Loucy (cell line): Measurements from ENCODE around the gene SDCBP2.

Experiments
- H2AFZ ChIP-seq: fragments of 200-600 bp; sonication (generic); 2 replicates; pipeline ENCODE4 v1.6.0; 2016; ENCODE audit warnings: antibody characterized with exemption, mild to moderate bottlenecking, low read length, moderate library complexity
- H3F3A ChIP-seq: fragments of 200-600 bp; 2 replicates; pipeline ENCODE4 v1.6.0; 2016; ENCODE audit warnings: antibody characterized with exemption, low read depth, mild to moderate bottlenecking
- H3K27me3 ChIP-seq: fragments of 200-600 bp; sonication (generic); 2 replicates; pipeline ENCODE4 v1.6.1; 2014; ENCODE audit warnings: low read length, mild to moderate bottlenecking; ENCODE audit not compliant: insufficient read depth, poor library complexity, severe bottlenecking
- H3K36me3 ChIP-seq: fragments of 200-600 bp; sonication (generic); 2 replicates; pipeline ENCODE4 v1.6.1; 2016; ENCODE audit warnings: low read length; ENCODE audit not compliant: insufficient read depth
- H3K4me1 ChIP-seq: fragments of 200-600 bp; sonication (generic); 2 replicates; pipeline ENCODE4 v1.5.1; 2014; ENCODE audit warnings: low read length, mild to moderate bottlenecking; ENCODE audit not compliant: insufficient read depth, poor library complexity, severe bottlenecking
- H3K4me2 ChIP-seq: fragments of 200-600 bp; sonication (generic); 2 replicates; pipeline ENCODE4 v1.6.0; 2014; ENCODE audit warnings: antibody characterized with exemption, low read length, low read depth, mild to moderate bottlenecking; ENCODE audit not compliant: poor library complexity, severe bottlenecking
- H3K4me3 ChIP-seq: fragments of 200-600 bp; sonication (generic); 2 replicates; pipeline ENCODE4 v1.5.1; 2014; ENCODE audit warnings: low read length, mild to moderate bottlenecking, mixed read lengths; ENCODE audit not compliant: poor library complexity, severe bottlenecking
- H3K79me2 ChIP-seq: fragments of 200-600 bp; sonication (generic); 2 replicates; pipeline ENCODE4 v1.6.1; 2014; ENCODE audit warnings: low read length; ENCODE audit not compliant: insufficient read depth
- H3K9ac ChIP-seq: fragments of 200-600 bp; sonication (generic); 2 replicates; pipeline ENCODE4 v1.6.0; 2014; ENCODE audit warnings: mild to moderate bottlenecking, low read depth, low read length, moderate library complexity; ENCODE audit not compliant: poor library complexity, severe bottlenecking
- H3K9me2 ChIP-seq: fragments of 200-600 bp; sonication (generic); replicated peaks from 2 replicates; pipeline ENCODE4 v1.6.1; 2016; ENCODE audit warnings: low read depth, low read length, mixed read lengths
- H3K9me3 ChIP-seq: fragments of 200-600 bp; sonication (generic); 2 replicates; pipeline ENCODE4 v1.6.1; 2014; ENCODE audit warnings: mild to moderate bottlenecking, antibody characterized with exemption, low read length, low read depth; ENCODE audit not compliant: insufficient read depth
- H4K20me1 ChIP-seq: fragments of 200-600 bp; sonication (generic); 2 replicates; pipeline ENCODE4 v1.6.0; 2014; ENCODE audit warnings: antibody characterized with exemption, low read length, mild to moderate bottlenecking; ENCODE audit not compliant: insufficient read depth, poor library complexity, severe bottlenecking
- CTCF ChIP-seq: fragments of 200-600 bp; sonication (generic); conservative IDR thresholded peaks from 2 replicates; pipeline ENCODE4 v1.5.1; 2014; ENCODE audit warnings: mild to moderate bottlenecking, antibody characterized with exemption, low read length
- EZH2phosphoT487 ChIP-seq: fragments of 200-600 bp; IDR thresholded peaks from 2 replicates; pipeline ENCODE4 v1.6.1; 2018; ENCODE audit warnings: antibody characterized with exemption, mild to moderate bottlenecking, moderate library complexity, borderline replicate concordance

The SDCBP2 gene

GRCh38 chr20:1334370-1334731 is 5.4 kb upstream of the SDCBP2 start:
- Histone ChIP-seq H4K20me1 (no peaks in the 10 kb centered on the region), H3K79me2 (no peaks in the 10 kb centered on the region), H3K27me3 (no peaks in the 10 kb centered on the region), H3F3A (no peaks in the 10 kb centered on the region), H3K4me3 (no peak overlapping the region), H3K4me1 (peaks cover 12% of the 10 kb centered on the region), H3K9me3 (no peaks in the 10 kb centered on the region), H3K36me3 (no peaks in the 10 kb centered on the region), H2AFZ (no peak overlapping the region), H3K4me2 (no peak overlapping the region), H3K9ac (no peak overlapping the region), H3K9me2 (no peaks in the 10 kb centered on the region)
- TF ChIP-seq CTCF (no peak), EZH2phosphoT487 (no peak)

GRCh38 chr20:1333462-1334369 is 4.8 kb upstream of the SDCBP2 start:
- H3K79me2 ChIP-seq: no peaks in the 10 kb centered on the region
- H3F3A ChIP-seq: no peaks in the 10 kb centered on the region

GRCh38 chr20:1332749-1333300 is 3.9 kb upstream of the SDCBP2 start:
- Histone ChIP-seq H3F3A (no peaks in the 10 kb centered on the region), H2AFZ (no peak overlapping the region), H3K9me2 (no peaks in the 10 kb centered on the region), H3K79me2 (peaks cover 5% of the 10 kb centered on the region), H3K27me3 (no peaks in the 10 kb centered on the region), H3K9me3 (no peaks in the 10 kb centered on the region), H3K9ac (no peak overlapping the region), H3K4me3 (no peak overlapping the region), H3K4me2 (no peak overlapping the region), H4K20me1 (no peaks in the 10 kb centered on the region), H3K4me1 (peaks cover 23% of the 10 kb centered on the region), H3K36me3 (no peaks in the 10 kb centered on the region)
- TF ChIP-seq CTCF (no peak), EZH2phosphoT487 (no peak)

More at GRCh38 chr20:1333462-1334369, 4.8 kb upstream of the SDCBP2 start:
- Histone ChIP-seq H4K20me1 (no peaks in the 10 kb centered on the region), H3K9me3 (no peaks in the 10 kb centered on the region), H3K4me3 (no peak overlapping the region), H3K36me3 (no peaks in the 10 kb centered on the region), H2AFZ (no peak overlapping the region), H3K4me2 (no peak overlapping the region), H3K27me3 (no peaks in the 10 kb centered on the region), H3K9me2 (no peaks in the 10 kb centered on the region), H3K9ac (no peak overlapping the region), H3K4me1 (peaks cover 19% of the 10 kb centered on the region)
- TF ChIP-seq EZH2phosphoT487: no peak
- no peak for TF ChIP-seq CTCF
